PC-3 (cell line): ENCODE measurements around the gene ASTN2. TPM values are rescaled to one million over a fixed set of nuclear protein-coding genes. Genes with fewer than 3 reads are reported as not detected.

ENCODE experiments used
- ATAC-seq: fragments of 200-7000 bp; cut with Tn5 transposase; 2 replicates; pipeline ENCODE4 v1.9.1; 2020; ENCODE audit warnings: mild to moderate bottlenecking, moderate library complexity
- BruUV-seq: library from RNA; stranded (reverse); fragments of 400-500 nt; replicated peaks from 2 replicates; lab custom pipeline; 2021; lab: Mats Ljungman, UMichigan
- CTCF ChIA-PET: fragments of 300-600 bp; sonication (Branson Sonifier 250); formaldehyde crosslinking; loops from one replicate; lab custom pipeline; 2022; ENCODE audit warnings: antibody characterized with exemption; lab: Charles Lee
- POLR2A ChIA-PET: fragments of 300-600 bp; sonication (Branson Sonifier 250); formaldehyde crosslinking; loops from one replicate; lab custom pipeline; 2022; ENCODE audit warnings: antibody characterized with exemption; ENCODE audit not compliant: unreplicated experiment; lab: Charles Lee
- DNase-seq: peaks from one replicate; pipeline ENCODE4 v3.0.0-alpha.2; 2015
- H2AFZ ChIP-seq: fragments of 300-600 bp; sonication (generic); 2 replicates; pipeline ENCODE4 v1.6.0; 2016; ENCODE audit warnings: antibody characterized with exemption, low read length
- H3F3A ChIP-seq: fragments of 300-600 bp; sonication (generic); one replicate; pipeline ENCODE4 v1.6.0; 2017; ENCODE audit warnings: antibody characterized with exemption, low read length, control low read depth, mild to moderate bottlenecking; ENCODE audit not compliant: unreplicated experiment
- H3K27ac ChIP-seq: fragments of 300-600 bp; sonication (generic); 2 replicates; pipeline ENCODE4 v1.5.1; 2016; ENCODE audit warnings: mild to moderate bottlenecking, low read length
- H3K27me3 ChIP-seq: fragments of 300-600 bp; sonication (generic); 2 replicates; pipeline ENCODE4 v1.6.1; 2016; ENCODE audit warnings: low read length, mixed read lengths
- H3K36me3 ChIP-seq: fragments of 300-600 bp; sonication (generic); 2 replicates; pipeline ENCODE4 v1.6.1; 2016; ENCODE audit warnings: low read depth, mixed run types, low read length, mixed read lengths
- H3K4me1 ChIP-seq: fragments of 300-600 bp; sonication (generic); 2 replicates; pipeline ENCODE4 v1.5.1; 2016; ENCODE audit warnings: low read length; ENCODE audit not compliant: insufficient read depth
- H3K4me2 ChIP-seq: fragments of 300-600 bp; sonication (generic); 2 replicates; pipeline ENCODE4 v1.6.0; 2016; ENCODE audit warnings: low read length
- H3K4me3 ChIP-seq: fragments of 300-600 bp; sonication (generic); 2 replicates; pipeline ENCODE4 v1.5.1; 2016; ENCODE audit warnings: mild to moderate bottlenecking, low read length, mixed read lengths
- H3K79me2 ChIP-seq: fragments of 300-600 bp; sonication (generic); 2 replicates; pipeline ENCODE4 v1.6.1; 2017; ENCODE audit warnings: low read length, mixed read lengths
- H3K9ac ChIP-seq: fragments of 300-600 bp; sonication (generic); 2 replicates; pipeline ENCODE4 v1.6.0; 2016; ENCODE audit warnings: mild to moderate bottlenecking, low read length
- H3K9me2 ChIP-seq: fragments of 300-600 bp; sonication (generic); replicated peaks from 2 replicates; pipeline ENCODE4 v1.6.1; 2016; ENCODE audit warnings: mixed run types, low read length, mixed read lengths
- H3K9me3 ChIP-seq: fragments of 300-600 bp; sonication (generic); 2 replicates; pipeline ENCODE4 v1.6.1; 2016; ENCODE audit warnings: low read length, mixed read lengths
- H4K20me1 ChIP-seq: fragments of 300-600 bp; sonication (generic); 2 replicates; pipeline ENCODE4 v1.6.1; 2016; ENCODE audit warnings: low read length, mixed read lengths
- CTCF ChIP-seq: fragments of 300-600 bp; sonication (generic); conservative IDR thresholded peaks from 2 replicates; pipeline ENCODE4 v1.5.1; 2017; ENCODE audit warnings: antibody characterized with exemption, low read depth, mild to moderate bottlenecking, low read length
- EZH2 ChIP-seq: fragments of 300-600 bp; sonication (generic); IDR thresholded peaks from one replicate; pipeline ENCODE4 v1.6.1; 2017; ENCODE audit warnings: antibody characterized with exemption, mild to moderate bottlenecking, low read length; ENCODE audit not compliant: unreplicated experiment
- EZH2phosphoT487 ChIP-seq: fragments of 300-600 bp; sonication (generic); IDR thresholded peaks from 2 replicates; pipeline ENCODE4 v1.6.1; 2018; ENCODE audit warnings: mild to moderate bottlenecking, antibody characterized with exemption, low read length, borderline replicate concordance
- intact Hi-C: fragments of 100-400 bp; cut with micrococcal nuclease; formaldehyde crosslinking; loops from 2 replicates; pipeline ENCODE4 v1.9.0; 2023
- total RNA-seq: library from RNA; depleted of rRNA; stranded (reverse); fragments of >200 nt; gene quantifications from 2 replicates; pipeline ENCODE4 v1.2.3, GENCODE V29; 2014

Gene ASTN2
- total RNA-seq, 1 experiment from 2014 or later = 3.5 TPM

- intact Hi-C loops = no loop called here
- no peaks in the 10 kb centered on the region for H4K20me1 ChIP-seq
- no peaks in the 10 kb centered on the region for H3K36me3 ChIP-seq
- no peaks in the 10 kb centered on the region for H3K27me3 ChIP-seq
- no peak overlapping the region for H3K4me3 ChIP-seq
- ChIA-PET POLR2A (no interaction called here), CTCF (no interaction called here)
- no peak for ATAC-seq
- TF ChIP-seq CTCF (no peak), EZH2 (no peak), EZH2phosphoT487 (no peak)
- no peak overlapping the region for H3K9ac ChIP-seq
- H3K79me2 ChIP-seq = no peaks in the 10 kb centered on the region
- H3F3A ChIP-seq = no peaks in the 10 kb centered on the region
- H3K27ac ChIP-seq = no peak overlapping the region
- H2AFZ ChIP-seq = no peak overlapping the region
- H3K4me2 ChIP-seq = no peak overlapping the region
- BruUV-seq = no TSS peak
- H3K4me1 ChIP-seq = no peaks in the 10 kb centered on the region
- DNase-seq = no peak
- no peaks in the 10 kb centered on the region for H3K9me3 ChIP-seq
- no peaks in the 10 kb centered on the region for H3K9me2 ChIP-seq
Observed at GRCh38 chr9:117278020-117278419, 136.8 kb downstream of the ASTN2 start.

GRCh38 chr9:117276444-117276843 lies 138.4 kb downstream of the ASTN2 start:
- Histone ChIP-seq H3K4me3 (no peak overlapping the region), H3F3A (no peaks in the 10 kb centered on the region), H4K20me1 (no peaks in the 10 kb centered on the region), H3K4me2 (no peak overlapping the region), H3K36me3 (no peaks in the 10 kb centered on the region), H3K79me2 (no peaks in the 10 kb centered on the region), H3K4me1 (no peaks in the 10 kb centered on the region), H3K9me3 (no peaks in the 10 kb centered on the region), H2AFZ (no peak overlapping the region), H3K9ac (no peak overlapping the region), H3K27me3 (no peaks in the 10 kb centered on the region), H3K9me2 (no peaks in the 10 kb centered on the region), H3K27ac (no peak overlapping the region)
- intact Hi-C loops = no loop called here
- no TSS peak for BruUV-seq
- ChIA-PET CTCF (no interaction called here), POLR2A (no interaction called here)
- ATAC-seq = no peak
- DNase-seq = no peak
- TF ChIP-seq CTCF = no peak

- no peaks in the 10 kb centered on the region for H3F3A ChIP-seq
- H3K4me1 ChIP-seq = no peaks in the 10 kb centered on the region
- DNase-seq = no peak
- TF ChIP-seq EZH2 (no peak), CTCF (no peak), EZH2phosphoT487 (no peak)
- H3K27ac ChIP-seq = no peak overlapping the region
- no peaks in the 10 kb centered on the region for H4K20me1 ChIP-seq
- H3K36me3 ChIP-seq = no peaks in the 10 kb centered on the region
- no peaks in the 10 kb centered on the region for H3K27me3 ChIP-seq
- H3K79me2 ChIP-seq = no peaks in the 10 kb centered on the region
- H3K9me2 ChIP-seq = no peaks in the 10 kb centered on the region
- H3K9me3 ChIP-seq = no peaks in the 10 kb centered on the region
- H3K4me3 ChIP-seq = no peak overlapping the region
- H3K4me2 ChIP-seq = no peak overlapping the region
- ChIA-PET POLR2A (no interaction called here), CTCF (no interaction called here)
- H3K9ac ChIP-seq = no peak overlapping the region
- no peak for ATAC-seq
- BruUV-seq = no TSS peak
- intact Hi-C loops = no loop called here
- H2AFZ ChIP-seq = no peak overlapping the region
Observed at GRCh38 chr9:117273612-117274011, 141.2 kb downstream of the ASTN2 start.
